ENCODE data around the gene C1orf116. TPM values are rescaled to one million over a fixed set of nuclear protein-coding genes. Genes with fewer than 3 reads are reported as not detected.
A peak's percentile ranks its signal among the peaks of the same experiment; 100 is the strongest.

Gene C1orf116
- total RNA-seq, 4 donors from 2014 or later = 52.8 to 173 (median 86.4) TPM

GRCh38 chr1:207017615-207018559 is 14.7 kb downstream of the C1orf116 start:
- peak in 1 of 4 donors; percentile 36 for TF ChIP-seq POLR2A (IDR thresholded peaks at IDR 0.05)
- no peak for TF ChIP-seq CTCF (IDR thresholded peaks at IDR 0.05)
- no peak for DNase-seq
- whole genome bisulfite sequencing, 2 donors = 36 to 52% methylated on average over 6 to 7 of the region's 7 CpGs
- H3K27me3 ChIP-seq = no peaks in the 10 kb centered on the region
- no peak overlapping the region for H3K4me3 ChIP-seq
- H3K27ac ChIP-seq = peak overlapping the region; percentile 86 to 98 (median 96)
- no peaks in the 10 kb centered on the region for H3K9me3 ChIP-seq
- intact Hi-C loops (cut with DNase I) = no loop called here
- H3K36me3 ChIP-seq = peaks cover 0 to 5% (median 0%) of the 10 kb centered on the region in 3 donors
- peaks cover 23 to 54% (median 23%) of the 10 kb centered on the region in 3 donors for H3K4me1 ChIP-seq

DNA sequence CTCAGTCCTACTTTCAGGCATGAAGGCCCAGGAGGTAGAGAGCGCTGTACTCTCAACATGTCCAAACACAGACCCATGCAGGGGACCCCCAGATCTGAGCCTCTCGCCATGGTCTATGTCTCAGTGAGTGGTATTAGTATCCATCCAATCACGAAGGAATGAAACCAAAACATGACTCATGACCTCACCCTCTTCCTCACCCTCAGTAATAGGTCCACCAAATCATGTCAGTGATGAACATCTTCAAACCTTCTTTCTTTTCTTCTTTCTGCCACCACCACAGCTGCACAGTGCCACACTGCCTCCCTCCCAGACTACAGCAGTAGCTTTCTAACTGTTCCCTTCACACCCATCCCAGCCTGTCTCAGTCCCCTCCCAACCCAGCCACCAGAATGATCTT is 16.8 kb downstream of the C1orf116 start:
- TF ChIP-seq CTCF (IDR thresholded peaks at IDR 0.05) = no peak
- no peak for TF ChIP-seq POLR2A (IDR thresholded peaks at IDR 0.05)
- intact Hi-C loops (cut with DNase I) = no loop called here
- H3K4me1 ChIP-seq = peaks cover 3 to 35% (median 9%) of the 10 kb centered on the region in 3 donors
- no peak overlapping the region for H3K27ac ChIP-seq
- no peaks in the 10 kb centered on the region for H3K36me3 ChIP-seq
- no peaks in the 10 kb centered on the region for H3K27me3 ChIP-seq
- H3K4me3 ChIP-seq = no peak overlapping the region
- DNase-seq = no peak
- H3K9me3 ChIP-seq = no peaks in the 10 kb centered on the region
- 73 to 76% methylated on average over 3 of the region's 3 CpGs for WGBS, 2 donors

DNA sequence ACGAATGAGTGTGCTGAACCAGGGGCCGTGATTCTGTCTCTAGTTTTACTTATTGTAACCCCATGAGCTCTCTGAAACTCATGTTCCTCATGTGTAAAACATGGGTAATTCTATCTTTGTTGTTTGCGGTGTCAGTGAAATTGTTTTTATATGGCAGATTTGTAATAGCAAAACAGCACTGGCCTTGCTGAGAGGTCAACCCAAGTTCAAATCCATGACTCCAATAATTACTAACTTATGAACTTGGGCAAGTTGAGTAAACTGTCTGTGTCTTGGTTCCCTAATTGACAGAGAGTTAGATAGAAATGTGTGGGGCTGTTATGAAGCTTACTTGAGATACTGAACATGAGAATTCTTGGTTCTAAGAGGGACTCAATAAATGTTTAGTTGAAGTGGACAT is 17.8 kb downstream of the C1orf116 start:
- no peak overlapping the region for H3K27ac ChIP-seq
- TF ChIP-seq CTCF (IDR thresholded peaks at IDR 0.05) (no peak), POLR2A (IDR thresholded peaks at IDR 0.05) (no peak)
- no peaks in the 10 kb centered on the region for H3K9me3 ChIP-seq
- intact Hi-C loops (cut with DNase I) = no loop called here
- peaks cover 0 to 35% (median 4%) of the 10 kb centered on the region in 3 donors for H3K4me1 ChIP-seq
- DNase-seq = no peak
- H3K4me3 ChIP-seq = no peak overlapping the region
- 89 to 90% methylated on average over 3 of the region's 3 CpGs for WGBS, 2 donors
- no peaks in the 10 kb centered on the region for H3K36me3 ChIP-seq
- H3K27me3 ChIP-seq = no peaks in the 10 kb centered on the region

DNA sequence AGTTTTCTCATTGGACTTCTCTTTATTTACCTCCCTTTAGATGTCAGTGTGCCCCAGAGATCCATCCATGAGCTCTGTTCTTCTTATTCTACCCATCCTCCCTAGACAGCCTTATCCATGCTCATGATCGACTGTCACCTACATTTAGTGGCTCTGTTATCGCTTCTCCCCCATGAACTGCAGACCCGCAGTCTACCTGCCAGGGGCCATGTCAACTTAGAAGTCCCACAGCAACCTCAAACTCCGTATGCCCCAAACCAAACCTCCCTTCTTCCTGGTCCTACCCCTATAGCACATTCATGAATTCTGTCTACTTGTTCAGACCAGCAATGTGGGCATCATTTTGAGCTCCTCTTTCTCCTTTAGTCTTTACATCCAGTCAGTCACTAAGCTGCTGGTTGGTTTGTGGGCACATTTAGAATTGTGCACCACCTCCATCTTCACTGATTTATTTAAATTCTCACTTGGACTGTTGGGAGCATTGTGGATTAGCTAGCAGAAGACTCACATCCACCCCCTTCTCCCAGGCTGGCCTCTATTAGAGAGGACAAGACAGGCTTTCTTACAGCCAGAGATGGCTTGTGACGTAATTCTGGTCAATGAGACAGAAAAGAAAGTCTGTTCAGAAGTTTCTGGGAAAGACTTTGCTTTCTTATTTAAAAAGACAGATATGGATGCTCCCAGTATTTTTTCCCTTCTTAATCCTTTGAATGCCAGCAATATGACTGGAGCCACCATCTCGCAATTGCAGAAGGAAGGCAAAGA is 19.1 kb downstream of the C1orf116 start:
- intact Hi-C loops (cut with DNase I) = no loop called here
- Histone ChIP-seq H3K27me3 (no peaks in the 10 kb centered on the region), H3K36me3 (no peaks in the 10 kb centered on the region), H3K4me1 (peaks cover 0 to 29% (median 0%) of the 10 kb centered on the region in 3 donors), H3K27ac (no peak overlapping the region), H3K9me3 (no peaks in the 10 kb centered on the region), H3K4me3 (no peak overlapping the region)
- TF ChIP-seq CTCF (IDR thresholded peaks at IDR 0.05) = no peak
- no peak for DNase-seq
- WGBS, 2 donors = 91 to 94% methylated on average over 6 of the region's 6 CpGs

DNA sequence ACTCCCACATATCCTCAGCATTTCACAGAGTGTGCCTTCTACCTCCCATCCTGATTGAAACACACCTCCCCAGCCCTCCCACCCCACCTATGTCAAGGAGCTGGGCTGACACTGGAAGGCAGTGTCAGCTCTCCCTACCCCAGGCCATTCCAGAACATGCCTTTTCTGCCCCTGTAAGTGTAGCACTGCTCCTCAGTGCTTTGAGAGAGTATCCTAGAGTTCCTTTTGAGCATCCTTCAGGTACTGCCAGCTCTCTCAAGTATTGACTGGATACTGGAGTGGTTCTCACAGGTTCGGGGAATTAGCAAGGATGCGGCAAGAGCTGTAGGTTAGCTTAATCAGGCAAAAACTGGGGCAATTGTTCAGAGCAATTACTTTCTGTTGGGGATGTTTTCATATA is 21.8 kb downstream of the C1orf116 start:
- Histone ChIP-seq H3K27ac (peak overlapping the region; percentile 21 to 72 (median 51)), H3K27me3 (no peaks in the 10 kb centered on the region)
- intact Hi-C loops (cut with DNase I) = no loop called here

More for the DNA sequence above, 21.8 kb downstream of the C1orf116 start:
- no peak for DNase-seq
- no peaks in the 10 kb centered on the region for H3K36me3 ChIP-seq
- WGBS, 2 donors = 100% methylated on average over 2 of the region's 2 CpGs; no CpG with 5 or more reads in 1 of the 2 donors
- H3K4me1 ChIP-seq = peaks cover 0 to 31% (median 0%) of the 10 kb centered on the region in 3 donors
- no peaks in the 10 kb centered on the region for H3K9me3 ChIP-seq
- TF ChIP-seq CTCF (IDR thresholded peaks at IDR 0.05) (no peak), POLR2A (IDR thresholded peaks at IDR 0.05) (no peak)
- no peak overlapping the region for H3K4me3 ChIP-seq
